ENCODE data around the gene ZNF738.
A peak's percentile ranks its signal among the peaks of the same experiment; 100 is the strongest.

The ZNF738 gene

DNA sequence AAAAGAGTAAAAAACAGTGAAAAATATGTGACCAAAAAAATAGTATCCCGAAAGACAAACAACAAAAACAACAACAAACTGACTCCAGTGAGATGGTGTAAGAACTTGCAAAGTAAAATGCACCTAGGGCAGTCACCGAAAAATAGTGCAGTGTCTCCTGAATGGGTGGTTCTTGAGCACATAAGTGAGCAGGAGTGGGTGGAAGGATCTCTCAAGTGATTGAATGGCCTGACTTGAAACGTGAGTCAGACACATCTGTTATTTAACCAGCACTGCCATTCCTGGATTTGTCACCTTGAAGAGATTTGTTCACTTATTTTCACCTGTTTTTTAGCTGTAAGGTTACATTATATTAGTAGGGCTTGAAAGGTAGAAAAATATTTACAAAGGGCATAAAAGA lies 3.5 kb downstream of the ZNF738 start:
- H3K4me3 ChIP-seq (ENCODE audit: control insufficient read depth, low read depth, low read length), result no peak overlapping the region
- TF ChIP-seq, protein P1, sequence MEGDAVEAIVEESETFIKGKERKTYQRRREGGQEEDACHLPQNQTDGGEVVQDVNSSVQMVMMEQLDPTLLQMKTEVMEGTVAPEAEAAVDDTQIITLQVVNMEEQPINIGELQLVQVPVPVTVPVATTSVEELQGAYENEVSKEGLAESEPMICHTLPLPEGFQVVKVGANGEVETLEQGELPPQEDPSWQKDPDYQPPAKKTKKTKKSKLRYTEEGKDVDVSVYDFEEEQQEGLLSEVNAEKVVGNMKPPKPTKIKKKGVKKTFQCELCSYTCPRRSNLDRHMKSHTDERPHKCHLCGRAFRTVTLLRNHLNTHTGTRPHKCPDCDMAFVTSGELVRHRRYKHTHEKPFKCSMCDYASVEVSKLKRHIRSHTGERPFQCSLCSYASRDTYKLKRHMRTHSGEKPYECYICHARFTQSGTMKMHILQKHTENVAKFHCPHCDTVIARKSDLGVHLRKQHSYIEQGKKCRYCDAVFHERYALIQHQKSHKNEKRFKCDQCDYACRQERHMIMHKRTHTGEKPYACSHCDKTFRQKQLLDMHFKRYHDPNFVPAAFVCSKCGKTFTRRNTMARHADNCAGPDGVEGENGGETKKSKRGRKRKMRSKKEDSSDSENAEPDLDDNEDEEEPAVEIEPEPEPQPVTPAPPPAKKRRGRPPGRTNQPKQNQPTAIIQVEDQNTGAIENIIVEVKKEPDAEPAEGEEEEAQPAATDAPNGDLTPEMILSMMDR (conservative IDR thresholded peaks at IDR 0.05; ENCODE audit: control insufficient read depth, insufficient read depth, low read depth, low read length), result no peak
- no peak for DNase-seq (ENCODE audit: low read depth)

DNA sequence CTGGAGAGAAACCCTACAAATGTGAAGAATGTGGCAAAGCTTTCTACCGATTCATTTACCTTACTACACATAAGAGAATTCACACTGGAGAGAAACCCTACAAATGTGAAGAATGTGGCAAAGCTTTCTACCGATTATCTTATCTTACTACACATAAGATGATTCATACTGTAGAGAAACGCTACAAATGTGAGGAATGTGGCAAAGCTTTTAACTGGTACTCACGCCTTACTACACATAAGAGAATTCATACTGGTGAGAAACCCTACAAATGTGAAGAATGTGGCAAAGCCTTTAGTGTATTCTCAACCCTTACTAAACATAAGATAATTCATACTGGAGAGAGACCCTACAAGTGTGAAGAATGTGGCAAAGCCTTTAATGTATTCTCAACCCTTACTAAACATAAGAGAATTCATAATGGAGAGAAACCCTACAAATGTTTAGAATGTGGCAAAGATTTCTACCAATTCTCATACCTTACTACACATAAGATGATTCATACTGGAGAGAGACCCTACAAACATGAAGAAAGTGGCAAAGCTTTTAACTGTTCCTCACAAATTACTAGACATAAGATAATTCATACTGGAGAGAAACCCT lies 25.3 kb downstream of the ZNF738 start:
- H3K4me3 ChIP-seq (ENCODE audit: control insufficient read depth, low read depth, low read length), result no peak overlapping the region
- TF ChIP-seq, protein P1 (conservative IDR thresholded peaks at IDR 0.05; ENCODE audit: control insufficient read depth, insufficient read depth, low read depth, low read length), result no peak
- no peak for DNase-seq (ENCODE audit: low read depth)

DNA sequence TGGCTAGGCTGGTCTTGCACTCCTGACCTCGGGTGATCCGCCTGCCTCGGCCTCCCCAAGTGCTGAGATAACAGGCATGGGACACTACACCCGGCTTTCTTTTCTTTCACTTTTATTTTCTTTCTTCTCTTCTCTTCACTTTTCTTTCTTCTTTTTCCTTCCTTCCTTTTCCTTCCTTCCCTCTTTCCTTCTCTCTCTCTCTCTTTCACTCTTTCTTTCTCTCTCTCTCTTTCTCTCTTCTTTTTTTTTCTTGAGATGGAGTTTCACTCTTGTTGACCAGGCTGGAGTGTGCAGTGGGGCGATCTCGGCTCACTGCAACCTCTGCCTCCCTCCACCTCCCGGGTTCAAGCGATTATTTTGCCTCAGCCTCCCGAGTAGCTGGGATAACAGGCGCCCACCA lies 37.3 kb downstream of the ZNF738 start:
- TF ChIP-seq, protein P1 (conservative IDR thresholded peaks at IDR 0.05; ENCODE audit: control insufficient read depth, insufficient read depth, low read depth, low read length), result no peak
- no peak overlapping the region for H3K4me3 ChIP-seq (ENCODE audit: control insufficient read depth, low read depth, low read length)
- DNase-seq (ENCODE audit: low read depth), result no peak

DNA sequence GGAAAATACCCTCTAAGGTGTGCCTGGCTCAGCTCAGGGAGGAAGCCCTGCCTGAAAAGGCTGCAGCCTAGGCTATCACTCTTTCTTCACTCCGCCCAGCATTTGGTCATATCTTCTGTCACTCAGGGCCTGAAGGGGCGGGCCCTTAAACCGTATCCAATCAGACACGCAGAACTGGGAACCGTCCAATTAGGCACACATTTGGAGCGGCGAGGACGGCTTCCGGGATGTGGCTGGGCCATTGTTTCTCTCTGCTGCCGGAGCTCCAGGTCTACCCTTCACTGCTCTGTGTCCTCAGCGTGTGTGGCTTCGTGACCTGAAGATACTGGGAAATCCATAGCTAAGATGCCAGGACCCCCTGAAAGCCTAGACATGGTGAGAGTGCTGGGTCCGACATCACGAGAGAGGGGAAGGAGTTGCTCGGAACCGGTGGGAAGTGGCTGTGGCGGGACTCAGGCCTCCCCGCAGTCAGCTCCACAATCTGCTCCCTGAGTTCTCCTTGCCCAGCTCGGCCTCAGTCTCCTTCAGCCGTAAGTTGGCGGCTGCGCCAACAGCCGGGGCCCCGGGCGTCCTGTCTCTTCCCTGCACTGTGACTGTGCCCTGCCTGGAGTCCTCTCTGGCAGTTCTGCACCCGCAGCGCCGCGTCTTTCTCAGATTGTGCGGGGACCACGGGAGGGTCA lies 38.2 kb downstream of the ZNF738 start, which contains the start of gene ZNF493:
Gene ZNF493, plus strand, starts transcription at position 241 of the 680 bp plus-strand sequence. Its CDS starts 105 bp downstream, at position 346.
- TF ChIP-seq, protein P1 (conservative IDR thresholded peaks at IDR 0.05; ENCODE audit: control insufficient read depth, insufficient read depth, low read depth, low read length), result no peak
- peak; percentile 93 for DNase-seq (ENCODE audit: low read depth)
- H3K4me3 ChIP-seq (ENCODE audit: control insufficient read depth, low read depth, low read length), result peak within 1 kb of the TSS; percentile 93

DNA sequence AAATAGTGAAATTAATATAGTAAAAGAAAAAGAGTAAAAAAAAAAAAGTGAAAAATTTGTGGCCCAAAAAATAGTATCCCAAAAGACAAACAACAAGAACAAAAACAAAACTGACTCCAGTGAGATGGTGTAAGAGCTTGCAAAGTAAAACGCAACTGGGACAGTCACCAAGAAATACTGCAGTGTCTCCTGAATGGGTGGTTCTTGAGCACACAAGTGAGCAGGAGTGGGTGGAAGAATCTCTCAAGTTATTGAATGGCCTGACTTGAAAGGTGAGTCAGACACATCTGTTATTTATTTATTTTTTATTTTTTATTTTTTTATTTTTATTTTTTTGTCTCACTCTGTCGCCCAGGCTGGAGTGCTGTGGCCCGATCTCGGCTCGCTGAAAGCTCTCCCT lies 40.1 kb downstream of the ZNF738 start:
- DNase-seq (ENCODE audit: low read depth), result peak; percentile 87
- TF ChIP-seq, protein P1 (conservative IDR thresholded peaks at IDR 0.05; ENCODE audit: control insufficient read depth, insufficient read depth, low read depth, low read length), result no peak
- H3K4me3 ChIP-seq (ENCODE audit: control insufficient read depth, low read depth, low read length), result no peak overlapping the region

DNA sequence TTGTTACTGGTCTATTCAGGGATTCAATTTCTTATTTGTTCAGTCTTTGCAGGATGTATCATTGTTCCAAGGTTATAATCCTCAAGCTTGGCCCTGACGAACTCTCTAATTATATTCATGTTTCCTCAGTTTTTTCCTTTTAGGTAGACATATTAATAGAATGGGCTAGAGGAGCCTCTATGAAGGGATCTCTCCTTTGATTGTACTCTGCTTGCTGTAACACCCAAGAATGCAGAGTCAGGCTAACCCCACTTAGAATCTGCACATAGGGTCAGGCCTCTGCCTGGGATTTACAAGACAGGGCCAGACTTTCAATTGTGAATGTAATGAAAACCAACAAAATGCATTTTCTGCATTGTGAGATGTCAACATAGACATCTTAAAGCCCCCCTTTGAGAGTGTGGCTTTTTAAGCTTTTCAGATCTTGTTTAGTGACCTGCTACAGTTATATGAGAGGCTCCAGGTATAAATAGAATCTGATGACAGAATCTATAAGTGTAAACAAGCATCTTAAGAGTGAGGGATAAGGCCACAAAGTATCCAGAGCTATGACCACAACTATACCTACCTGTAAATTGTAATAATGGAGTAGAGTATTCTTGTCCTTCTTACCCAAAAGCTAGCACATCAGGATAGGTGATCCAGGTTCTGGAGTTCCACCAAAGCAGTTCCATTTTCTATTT lies 43.6 kb downstream of the ZNF738 start:
- TF ChIP-seq, protein P1 (conservative IDR thresholded peaks at IDR 0.05; ENCODE audit: control insufficient read depth, insufficient read depth, low read depth, low read length), result no peak
- DNase-seq (ENCODE audit: low read depth), result no peak
- H3K4me3 ChIP-seq (ENCODE audit: control insufficient read depth, low read depth, low read length), result no peak overlapping the region

Data from fibroblast of mammary gland (primary cell).